ENCODE data around the gene ZNF816.

- TF ChIP-seq, protein P1, sequence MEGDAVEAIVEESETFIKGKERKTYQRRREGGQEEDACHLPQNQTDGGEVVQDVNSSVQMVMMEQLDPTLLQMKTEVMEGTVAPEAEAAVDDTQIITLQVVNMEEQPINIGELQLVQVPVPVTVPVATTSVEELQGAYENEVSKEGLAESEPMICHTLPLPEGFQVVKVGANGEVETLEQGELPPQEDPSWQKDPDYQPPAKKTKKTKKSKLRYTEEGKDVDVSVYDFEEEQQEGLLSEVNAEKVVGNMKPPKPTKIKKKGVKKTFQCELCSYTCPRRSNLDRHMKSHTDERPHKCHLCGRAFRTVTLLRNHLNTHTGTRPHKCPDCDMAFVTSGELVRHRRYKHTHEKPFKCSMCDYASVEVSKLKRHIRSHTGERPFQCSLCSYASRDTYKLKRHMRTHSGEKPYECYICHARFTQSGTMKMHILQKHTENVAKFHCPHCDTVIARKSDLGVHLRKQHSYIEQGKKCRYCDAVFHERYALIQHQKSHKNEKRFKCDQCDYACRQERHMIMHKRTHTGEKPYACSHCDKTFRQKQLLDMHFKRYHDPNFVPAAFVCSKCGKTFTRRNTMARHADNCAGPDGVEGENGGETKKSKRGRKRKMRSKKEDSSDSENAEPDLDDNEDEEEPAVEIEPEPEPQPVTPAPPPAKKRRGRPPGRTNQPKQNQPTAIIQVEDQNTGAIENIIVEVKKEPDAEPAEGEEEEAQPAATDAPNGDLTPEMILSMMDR (IDR thresholded peaks at IDR 0.05; ENCODE audit: poor library complexity, severe bottlenecking) = no peak
- no peak for TF ChIP-seq EZH2 (IDR thresholded peaks at IDR 0.05; ENCODE audit: borderline replicate concordance, insufficient read depth, low read length, poor library complexity, severe bottlenecking)
- no peak for TF ChIP-seq EP300 (conservative IDR thresholded peaks at IDR 0.05; ENCODE audit: poor library complexity, severe bottlenecking)
- no peak for TF ChIP-seq RAD21 (conservative IDR thresholded peaks at IDR 0.05)
- no peak for TF ChIP-seq POLR2AphosphoS5 (IDR thresholded peaks at IDR 0.05)
- TF ChIP-seq TAF1 (IDR thresholded peaks at IDR 0.05; ENCODE audit: low read depth) = no peak
- TF ChIP-seq REST (IDR thresholded peaks at IDR 0.05; ENCODE audit: borderline replicate concordance) = no peak
Measured at GRCh38 chr19:52987221-52987620, 24.5 kb upstream of the ZNF816 start.
